Raji (cell line): Measurements from ENCODE around the gene SLC29A2.

Experiments used
- POLR2A ChIP-seq: IDR thresholded peaks from 2 replicates; pipeline ENCODE4 v1.6.1; 2011; ENCODE audit warnings: low read depth, low read length, control low read depth; ENCODE audit not compliant: insufficient read depth

Gene SLC29A2

DNA sequence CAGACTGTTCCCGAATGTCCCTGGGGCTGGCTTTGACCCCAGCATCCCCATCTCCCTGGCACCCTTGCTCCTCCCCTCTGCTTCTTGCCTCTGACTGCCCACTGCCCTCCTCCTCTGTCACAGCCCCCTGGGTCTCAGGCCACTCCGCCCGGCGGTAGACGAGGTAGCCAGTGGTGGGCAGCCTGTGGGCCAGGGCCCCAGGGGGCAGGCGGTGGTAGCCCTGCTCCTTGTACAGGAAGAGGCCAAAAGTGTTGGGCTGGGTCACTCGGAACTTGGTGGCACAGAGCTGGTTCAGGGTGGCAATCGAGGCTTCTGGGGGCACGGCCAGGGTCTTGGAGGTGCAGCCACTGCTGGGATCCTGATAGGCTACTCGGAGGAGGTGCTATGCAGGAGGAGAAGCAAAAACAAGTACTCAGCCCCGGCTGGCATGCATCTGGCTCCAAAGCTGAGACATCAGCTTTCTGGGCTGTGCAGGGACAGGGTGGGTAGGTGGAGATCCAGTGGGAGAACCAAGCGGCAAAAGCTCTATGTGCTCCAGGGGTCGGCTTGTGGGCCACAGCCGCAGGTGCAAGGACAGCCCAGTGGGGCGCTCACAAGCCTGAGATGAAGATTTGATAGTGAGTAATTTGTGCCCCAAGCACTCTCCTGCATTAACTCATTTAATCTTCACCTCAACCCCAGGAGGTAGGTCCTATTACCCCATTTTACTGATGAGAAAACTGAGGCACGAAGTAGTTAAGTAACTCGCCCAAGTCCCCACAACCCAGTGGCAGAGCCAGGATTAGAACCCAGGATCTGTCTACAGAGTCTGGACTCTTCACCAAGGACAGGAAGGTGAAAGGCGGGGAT, 39.0 kb downstream of the SLC29A2 start:
- no peak for TF ChIP-seq POLR2A

DNA sequence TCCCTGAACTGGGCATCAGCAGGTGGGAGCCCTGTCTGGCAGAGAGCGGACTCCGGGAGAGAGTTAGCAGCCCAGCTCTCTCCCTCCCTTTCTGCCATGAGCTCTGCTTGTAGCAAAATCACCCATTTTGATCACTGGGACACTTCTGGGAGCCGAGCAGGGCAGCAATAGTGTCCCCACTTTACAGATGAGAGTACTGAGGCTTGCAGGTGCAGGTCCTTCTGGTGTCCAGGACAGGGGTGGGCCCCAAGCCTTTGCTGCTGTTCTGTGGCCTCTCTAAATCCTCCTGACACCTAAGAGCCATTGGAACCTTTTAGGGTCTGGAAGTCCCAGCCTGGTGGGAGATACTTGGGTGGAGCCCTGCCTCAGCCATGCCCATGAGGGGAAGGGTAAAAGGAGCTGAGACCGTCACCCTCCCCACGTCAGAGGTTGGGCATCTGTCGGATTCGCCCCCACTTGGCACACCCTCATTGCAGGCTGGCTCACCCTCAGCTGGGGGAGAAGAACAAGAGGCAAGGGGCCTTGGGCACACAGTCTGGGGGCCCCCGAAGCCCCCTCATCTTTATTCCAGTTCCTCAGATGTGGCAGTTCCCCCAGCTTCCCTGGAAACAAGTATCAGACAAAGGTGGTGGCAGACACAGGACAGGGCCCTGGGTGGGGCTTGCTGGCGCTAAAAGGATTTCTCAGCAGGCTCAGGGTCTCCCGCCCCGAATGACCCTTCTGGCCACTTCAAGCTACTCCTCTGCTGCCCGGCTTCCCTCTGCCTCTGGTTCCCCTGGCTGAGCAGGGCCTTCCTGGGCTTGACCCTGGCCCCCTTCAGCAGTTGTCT, 39.8 kb downstream of the SLC29A2 start:
- TF ChIP-seq POLR2A: no peak

DNA sequence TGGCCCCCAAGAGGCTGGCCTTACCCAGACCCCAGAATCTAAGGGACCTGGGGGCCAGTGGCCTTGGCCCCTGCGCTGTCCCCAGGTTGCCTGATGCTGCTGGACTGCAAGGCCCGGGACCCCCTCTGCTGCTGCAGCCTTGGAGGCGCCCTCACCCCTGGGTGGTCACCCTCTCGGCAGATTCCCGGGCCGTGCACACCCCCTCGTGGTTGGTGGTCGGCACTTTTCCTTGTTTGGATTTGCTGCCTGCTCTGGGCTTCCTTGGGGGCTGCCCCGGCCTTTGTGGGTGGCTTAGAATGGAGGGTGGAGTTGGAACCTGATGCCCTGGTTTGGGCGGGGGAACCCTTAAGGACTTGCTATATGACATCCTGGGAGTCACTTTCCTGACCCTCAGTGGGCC, 40.6 kb downstream of the SLC29A2 start:
- TF ChIP-seq POLR2A: no peak

DNA sequence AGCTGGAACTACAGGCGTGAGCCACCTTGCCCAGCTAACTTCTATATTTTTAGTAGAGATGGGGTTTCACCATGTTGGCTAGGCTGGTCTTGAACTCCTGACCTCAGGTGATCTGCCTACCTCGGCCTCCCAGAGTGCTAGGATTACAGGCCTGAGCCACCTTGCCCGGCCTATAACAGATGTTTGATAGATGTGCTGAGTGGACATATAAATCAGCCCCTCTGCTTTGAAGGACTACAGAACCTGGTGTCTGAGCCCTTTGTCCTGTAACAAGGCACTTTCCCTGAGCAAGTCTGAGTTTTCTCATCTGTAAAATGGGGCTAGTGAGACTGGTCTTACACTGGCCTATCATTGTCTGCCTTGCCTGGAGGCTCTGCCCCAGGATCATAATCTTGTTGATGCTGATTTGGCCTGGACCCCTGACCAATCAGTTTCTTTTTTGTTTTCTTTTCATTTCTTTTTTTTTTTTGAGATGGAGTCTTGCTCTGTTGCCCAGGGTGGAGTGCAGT, 42.3 kb downstream of the SLC29A2 start:
- no peak for TF ChIP-seq POLR2A

DNA sequence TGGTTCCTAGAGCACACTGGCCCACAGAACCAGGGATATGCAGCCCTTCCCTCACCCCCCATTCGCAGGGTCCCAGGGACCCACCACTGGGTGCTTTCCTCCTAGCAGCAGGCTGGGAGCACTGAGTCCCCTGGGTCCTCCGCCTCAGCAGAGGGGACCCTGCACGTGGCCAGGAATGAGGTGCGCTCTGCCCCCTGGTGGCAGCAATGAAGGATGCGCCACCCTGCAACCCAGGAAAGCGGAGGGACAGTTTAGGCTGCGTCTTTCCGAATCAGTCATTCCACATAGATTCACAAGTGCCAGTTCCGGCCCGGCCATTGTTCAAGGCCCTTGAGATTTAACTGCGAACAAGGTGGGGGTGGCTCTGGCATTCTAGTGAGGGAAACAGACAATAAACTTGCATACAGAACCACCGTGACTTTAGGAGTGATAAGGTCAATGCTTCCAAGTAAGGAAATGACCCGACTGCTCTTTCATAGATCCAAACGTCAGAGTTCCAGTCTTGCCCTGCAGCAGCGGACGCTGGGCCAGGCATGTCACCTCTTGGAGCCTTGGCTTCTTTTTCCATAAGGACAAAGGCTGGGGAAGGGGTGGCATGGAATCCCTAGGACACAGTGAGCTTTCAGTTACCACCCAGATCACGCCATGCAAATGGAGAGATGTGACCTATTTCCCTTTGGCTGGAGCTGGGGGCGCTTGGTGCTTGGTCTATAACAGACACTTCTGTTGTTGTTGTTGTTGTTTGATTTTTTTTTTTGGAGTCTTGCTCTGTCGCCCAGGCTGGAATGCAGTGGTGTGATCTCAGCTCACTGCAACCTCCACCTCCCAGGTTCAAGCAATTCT, 43.0 kb downstream of the SLC29A2 start:
- TF ChIP-seq POLR2A: peak; percentile 48

DNA sequence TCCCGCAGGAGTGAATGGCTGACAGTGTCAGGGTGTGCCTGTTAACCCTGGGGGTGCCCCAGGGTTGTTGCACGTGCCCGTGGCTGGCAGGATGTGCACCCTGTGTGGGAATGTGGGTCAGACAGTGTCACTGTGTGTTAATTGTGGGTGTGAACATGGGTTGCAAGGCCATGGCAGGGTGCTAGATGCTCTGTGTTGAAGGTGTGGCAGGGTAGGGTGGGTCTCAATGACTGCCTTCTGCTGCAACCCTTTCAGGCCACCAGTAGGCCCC, 43.6 kb downstream of the SLC29A2 start:
- TF ChIP-seq POLR2A: no peak

DNA sequence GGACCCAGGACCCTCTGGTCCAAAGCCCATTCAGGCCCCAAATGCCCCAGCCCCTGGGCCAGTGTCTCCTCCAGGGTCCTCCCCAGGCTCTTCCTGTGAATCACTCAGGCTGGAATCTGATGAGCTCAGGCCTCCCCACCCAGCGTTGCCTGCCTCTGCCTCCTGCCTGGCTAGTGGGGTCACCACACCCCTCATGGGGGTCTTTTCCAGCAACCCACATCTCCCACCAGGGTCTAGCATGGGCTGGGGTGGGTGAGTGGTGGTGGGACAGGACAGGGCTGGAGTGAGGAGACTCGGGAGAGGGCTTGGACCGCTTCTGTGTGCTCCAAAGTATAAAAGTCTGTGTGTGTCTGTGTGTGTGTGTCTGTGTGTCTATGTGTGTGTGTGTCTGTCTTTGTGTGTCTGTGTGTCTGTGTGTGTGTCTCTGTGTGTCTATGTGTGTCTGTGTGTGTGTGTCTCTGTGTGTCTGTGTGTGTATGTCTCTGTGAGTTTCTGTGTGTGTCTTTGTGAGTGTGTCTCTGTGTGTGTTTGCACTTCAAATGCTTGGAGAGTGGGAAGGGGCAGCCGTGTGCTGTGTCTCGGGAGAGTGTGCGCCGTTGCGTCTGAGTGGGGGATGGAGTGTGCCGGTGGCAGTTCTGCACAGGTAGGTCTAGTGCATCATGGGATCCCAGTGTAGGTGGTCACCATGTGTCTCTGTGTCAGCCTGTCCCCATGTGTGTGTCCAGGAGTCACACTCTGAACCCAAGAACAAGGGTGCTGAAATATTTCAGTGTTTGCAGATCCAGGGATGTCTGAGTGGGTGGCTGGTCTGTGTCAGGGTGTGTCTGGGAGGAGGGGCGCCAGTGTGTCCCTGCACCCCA, 44.2 kb downstream of the SLC29A2 start:
- TF ChIP-seq POLR2A: no peak

DNA sequence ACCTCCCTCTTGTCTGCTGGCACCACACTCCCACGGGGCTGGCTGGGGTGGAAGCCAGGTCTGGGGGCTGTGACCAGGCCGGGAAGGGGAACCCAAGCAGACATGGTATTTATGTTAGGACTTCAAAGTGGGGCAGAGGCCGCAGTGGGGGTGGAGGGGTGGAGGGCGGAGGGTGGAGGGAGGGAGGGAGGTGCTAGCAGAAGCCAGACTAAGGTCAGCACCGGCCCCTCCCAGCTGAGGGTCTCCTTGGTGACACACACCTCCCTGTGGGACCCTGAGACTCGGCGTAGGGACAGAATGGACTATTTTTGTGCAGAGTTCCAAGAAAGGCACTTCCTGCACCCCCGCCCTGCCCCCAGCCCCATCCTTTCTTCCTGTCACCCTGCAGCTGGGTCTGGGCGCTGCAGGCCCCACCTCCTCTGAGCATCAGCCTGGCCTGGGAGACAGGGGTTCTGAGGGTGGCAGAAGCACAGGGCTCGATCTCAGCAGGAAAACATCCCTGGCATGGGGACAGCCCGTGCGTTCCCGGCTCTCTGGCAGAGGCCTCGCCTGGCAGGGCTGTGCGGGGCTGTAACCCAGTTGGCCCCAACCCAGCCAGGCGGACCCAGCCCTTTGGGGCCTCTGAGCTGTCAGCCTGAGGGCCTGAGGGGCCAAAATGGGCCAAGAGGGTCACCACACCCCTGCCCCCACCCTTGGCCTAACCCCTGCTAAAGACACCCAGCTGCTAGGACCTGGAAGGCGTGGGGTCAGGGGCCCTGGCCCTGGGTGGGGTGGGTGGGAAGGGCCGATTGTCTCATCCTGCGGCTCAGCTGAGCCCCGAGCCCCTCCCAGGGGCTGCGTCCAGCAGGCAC, 45.1 kb downstream of the SLC29A2 start:
- no peak for TF ChIP-seq POLR2A

DNA sequence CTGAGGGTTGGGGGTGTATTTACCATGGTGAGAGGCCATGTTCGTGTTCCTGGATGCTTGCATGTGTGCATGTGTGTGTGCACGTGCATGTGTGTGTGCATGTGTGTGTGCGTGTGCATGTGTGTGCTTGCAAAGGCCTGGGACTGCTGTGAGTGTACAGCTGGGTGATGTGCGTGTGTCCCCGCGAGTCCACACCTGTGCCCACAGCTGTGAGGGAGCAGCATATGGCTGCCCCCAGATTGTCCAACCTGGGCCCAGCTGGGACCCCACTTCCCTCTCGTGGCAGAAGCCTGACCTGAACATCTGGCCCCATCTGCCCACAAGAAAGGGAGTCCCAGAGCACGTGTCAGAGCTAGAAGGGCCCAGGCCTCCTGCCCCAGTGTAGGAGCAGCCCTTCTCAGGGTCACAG, 46.3 kb downstream of the SLC29A2 start:
- no peak for TF ChIP-seq POLR2A

DNA sequence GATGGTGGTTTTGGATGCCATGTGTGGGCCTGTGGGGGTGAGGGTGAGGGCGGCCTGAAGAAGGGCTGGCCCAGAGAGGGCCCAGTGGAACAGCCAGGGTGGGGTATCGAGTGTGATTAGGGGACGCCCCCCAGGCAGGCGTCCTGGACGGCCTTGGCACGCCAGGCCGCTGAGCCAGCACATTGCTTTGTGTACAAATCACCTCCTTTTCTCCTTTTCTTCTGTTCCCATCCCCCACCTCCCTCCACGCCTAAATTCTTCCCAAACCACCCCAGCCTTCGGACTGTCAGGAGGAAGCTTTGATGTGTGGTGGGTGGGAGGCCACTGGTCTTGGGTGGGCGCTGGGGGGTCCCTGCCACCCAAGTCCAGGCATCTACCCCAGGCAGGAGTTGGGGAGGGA, 46.9 kb downstream of the SLC29A2 start:
- no peak for TF ChIP-seq POLR2A

DNA sequence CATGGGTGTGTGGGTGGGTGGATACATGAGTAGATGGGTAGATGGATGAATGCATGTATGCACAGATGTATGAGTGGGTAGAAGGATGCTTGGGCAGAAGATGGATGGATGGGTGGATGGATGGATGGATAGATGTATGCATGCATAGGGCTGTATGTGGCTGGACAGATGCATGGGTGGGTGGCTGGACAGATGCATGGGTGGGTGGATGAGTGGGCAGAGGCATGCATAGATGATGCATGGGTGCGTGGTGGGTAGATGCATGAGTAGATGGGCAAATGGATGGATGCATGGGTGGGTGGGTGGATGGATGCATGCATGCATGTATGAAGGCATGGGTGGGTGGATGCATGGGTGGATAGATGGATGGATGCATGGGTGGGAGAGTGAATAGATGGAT, 47.9 kb downstream of the SLC29A2 start:
- TF ChIP-seq POLR2A: no peak

DNA sequence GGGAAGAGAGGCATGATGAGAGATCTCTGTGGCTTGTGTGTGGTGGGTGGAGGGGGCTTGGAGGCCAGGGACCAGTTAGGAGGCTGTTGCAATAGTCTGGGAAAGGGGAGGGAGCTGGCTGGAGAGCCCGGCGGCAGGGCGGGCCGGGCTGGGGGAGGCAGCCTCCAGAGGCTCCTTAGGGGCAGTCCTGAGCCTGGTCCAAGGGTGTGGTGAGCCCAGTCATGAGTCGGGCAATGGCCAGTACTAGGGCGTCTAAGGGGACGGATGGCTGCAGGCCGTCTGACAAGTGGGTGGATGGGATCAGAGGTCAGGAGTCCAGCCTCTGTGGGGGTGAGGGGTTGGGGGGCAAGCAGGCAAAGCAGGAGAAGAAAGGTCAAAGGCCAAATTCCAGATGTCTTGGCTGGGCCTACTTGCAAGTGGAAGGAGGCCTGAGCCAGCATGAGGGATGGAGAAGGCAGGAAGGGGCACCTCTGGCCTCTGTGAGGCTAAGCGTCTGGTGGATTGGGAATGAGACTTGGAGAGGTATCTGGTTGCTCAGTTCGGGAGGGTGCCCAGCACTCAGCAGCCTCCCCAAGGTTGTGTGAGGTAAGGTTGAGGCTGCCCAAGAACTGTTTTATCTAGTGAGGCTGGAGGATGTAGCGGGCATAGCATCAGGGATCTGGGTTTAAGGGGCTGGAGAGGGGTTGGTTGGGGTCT, 48.7 kb downstream of the SLC29A2 start:
- no peak for TF ChIP-seq POLR2A

DNA sequence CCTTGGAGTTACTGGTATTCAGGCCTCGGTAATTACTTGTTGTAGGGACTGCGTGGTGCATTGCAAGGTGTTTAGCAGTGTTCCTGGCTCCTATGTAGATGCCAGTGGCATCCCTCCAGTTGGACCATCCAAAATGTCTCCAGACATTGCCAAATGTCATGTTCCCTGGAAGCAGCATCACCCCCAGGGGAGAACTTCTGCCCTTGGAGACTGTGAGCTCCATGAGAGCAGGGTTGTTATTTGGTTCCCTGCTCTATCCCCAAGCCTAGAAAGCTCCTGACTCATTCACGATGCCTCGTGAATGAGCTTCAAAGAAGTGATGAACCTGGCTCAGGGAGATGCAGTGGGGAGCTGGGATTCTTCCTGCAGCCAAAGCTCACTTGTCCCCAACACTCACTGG, 50.0 kb downstream of the SLC29A2 start:
- no peak for TF ChIP-seq POLR2A
